HL-60 (cell line): Measurements from ENCODE around the gene CCDC182.

ENCODE experiments used
- DNase-seq, 2 experiments: peaks; one replicate each; pipeline ENCODE4 v3.0.0-alpha.2; 2010 to 2020; ENCODE audit warnings: low read depth in 1 of 2, low spot score in 1 of 2
- H3K27ac ChIP-seq: fragments of 250-450 bp; sonication (Bioruptor Pico); replicated peaks from 2 replicates; pipeline ENCODE4 v1.5.1; 2020; ENCODE audit warnings: mild to moderate bottlenecking, moderate library complexity
- H3K27me3 ChIP-seq: fragments of 250-450 bp; sonication (Bioruptor Pico); 2 replicates; pipeline ENCODE4 v1.5.1; 2021; ENCODE audit warnings: mild to moderate bottlenecking, moderate library complexity; ENCODE audit not compliant: insufficient read depth, poor library complexity, severe bottlenecking
- H3K4me3 ChIP-seq: replicated peaks from 2 replicates; pipeline ENCODE4 v1.5.1; 2011; ENCODE audit warnings: mild to moderate bottlenecking, control low read depth, low read length; ENCODE audit not compliant: insufficient read depth
- CTCF ChIP-seq: IDR thresholded peaks from one replicate; pipeline ENCODE4 v1.5.1; 2011; ENCODE audit warnings: low read length, control low read depth, inconsistent platforms; ENCODE audit not compliant: insufficient read depth
- GABPA ChIP-seq: IDR thresholded peaks from 2 replicates; pipeline ENCODE4 v1.6.1; 2012; ENCODE audit warnings: low read depth
- POLR2AphosphoS5 ChIP-seq: IDR thresholded peaks from 2 replicates; pipeline ENCODE4 v1.6.1; 2012; ENCODE audit warnings: low read depth
- REST ChIP-seq: IDR thresholded peaks from 2 replicates; pipeline ENCODE4 v1.6.1; 2012; ENCODE audit warnings: low read depth; ENCODE audit not compliant: insufficient replicate concordance
- SPI1 ChIP-seq: IDR thresholded peaks from 2 replicates; pipeline ENCODE4 v1.6.1; 2012; ENCODE audit warnings: low read depth, mild to moderate bottlenecking, borderline replicate concordance

The CCDC182 gene

GRCh38 chr17:57744195-57745170 is 616 bp downstream of the CCDC182 start:
- Histone ChIP-seq H3K4me3 (no peak overlapping the region), H3K27me3 (no peaks in the 10 kb centered on the region), H3K27ac (no peak overlapping the region)
- peak; percentile 29 to 31 for DNase-seq
- TF ChIP-seq REST: peak; percentile 50
- TF ChIP-seq GABPA: no peak
- no peak for TF ChIP-seq CTCF
- TF ChIP-seq SPI1: peak; percentile 45; the same call in 1 of the 2 replicates

- no peak for TF ChIP-seq GABPA
- TF ChIP-seq SPI1: no peak
- TF ChIP-seq CTCF: no peak
- TF ChIP-seq POLR2AphosphoS5: no peak
- TF ChIP-seq REST: no peak
- Histone ChIP-seq H3K27me3 (no peaks in the 10 kb centered on the region), H3K27ac (no peak overlapping the region), H3K4me3 (no peak overlapping the region)
- DNase-seq: no peak
Observed at GRCh38 chr17:57740235-57740528, 4.9 kb downstream of the CCDC182 start.

- no peak for TF ChIP-seq POLR2AphosphoS5
- TF ChIP-seq GABPA: no peak
- no peak for TF ChIP-seq REST
- TF ChIP-seq SPI1: no peak
- no peak for TF ChIP-seq CTCF
- H3K27me3 ChIP-seq: no peaks in the 10 kb centered on the region
- DNase-seq: peak in 1 of 2 experiments; percentile 29
- no peak overlapping the region for H3K4me3 ChIP-seq
- H3K27ac ChIP-seq: no peak overlapping the region
Observed at GRCh38 chr17:57739402-57740234, 5.5 kb downstream of the CCDC182 start.
